Fibroblast of the conjunctiva (primary cell): Measurements from ENCODE around the gene DOCK3.
"Not testable (repeated sequence)": the region's sequence is repeated elsewhere in the genome, so short reads cannot be mapped to it uniquely, and the experiment has no call there.

Experiments used
- DNase-seq: peaks from one replicate; pipeline ENCODE4 v3.0.0-alpha.2; 2010; ENCODE audit warnings: low read depth

The DOCK3 gene

GRCh38 chr3:51100536-51100851 lies 425.8 kb downstream of the DOCK3 start:
- DNase-seq: no peak

GRCh38 chr3:51102396-51102795 lies 427.7 kb downstream of the DOCK3 start:
- no peak for DNase-seq

GRCh38 chr3:51106242-51106876 lies 431.6 kb downstream of the DOCK3 start:
- DNase-seq: no peak

- no peak for DNase-seq
Observed at GRCh38 chr3:51110586-51110985, 435.9 kb downstream of the DOCK3 start.

GRCh38 chr3:51122944-51123343 lies 448.2 kb downstream of the DOCK3 start:
- no peak for DNase-seq

GRCh38 chr3:51123531-51123930 lies 448.8 kb downstream of the DOCK3 start:
- no peak for DNase-seq

GRCh38 chr3:51131607-51132006 lies 456.9 kb downstream of the DOCK3 start:
- DNase-seq: not testable (repeated sequence)

GRCh38 chr3:51137715-51138114 lies 463.0 kb downstream of the DOCK3 start:
- no peak for DNase-seq

GRCh38 chr3:51139616-51140015 lies 464.9 kb downstream of the DOCK3 start:
- DNase-seq: no peak

- DNase-seq: no peak
Observed at GRCh38 chr3:51141573-51141972, 466.8 kb downstream of the DOCK3 start.

GRCh38 chr3:51145811-51146585 lies 471.3 kb downstream of the DOCK3 start:
- no peak for DNase-seq

GRCh38 chr3:51146781-51147180 lies 472.1 kb downstream of the DOCK3 start:
- DNase-seq: no peak

- DNase-seq: no peak
Observed at GRCh38 chr3:51156147-51156546, 481.4 kb downstream of the DOCK3 start.

GRCh38 chr3:51163051-51163450 lies 488.3 kb downstream of the DOCK3 start:
- DNase-seq: no peak

- no peak for DNase-seq
Observed at GRCh38 chr3:51173518-51174271, 499.0 kb downstream of the DOCK3 start.

GRCh38 chr3:51176923-51177322 lies 502.2 kb downstream of the DOCK3 start:
- no peak for DNase-seq

- not testable (repeated sequence) for DNase-seq
Observed at GRCh38 chr3:51186446-51186845, 511.7 kb downstream of the DOCK3 start.

- DNase-seq: no peak
Observed at GRCh38 chr3:51190199-51190598, 515.5 kb downstream of the DOCK3 start.

GRCh38 chr3:51190827-51191226 lies 516.1 kb downstream of the DOCK3 start:
- no peak for DNase-seq

- DNase-seq: no peak
Observed at GRCh38 chr3:51191768-51192167, 517.0 kb downstream of the DOCK3 start.

- DNase-seq: no peak
Observed at GRCh38 chr3:51198477-51198876, 523.8 kb downstream of the DOCK3 start.

GRCh38 chr3:51199296-51199695 lies 524.6 kb downstream of the DOCK3 start:
- DNase-seq: not testable (repeated sequence)

- DNase-seq: no peak
Observed at GRCh38 chr3:51216291-51216690, 541.6 kb downstream of the DOCK3 start.
